Raji (cell line): Measurements from ENCODE around the gene MPHOSPH9.

Experiments
- POLR2A ChIP-seq: IDR thresholded peaks from 2 replicates; pipeline ENCODE4 v1.6.1; 2011; ENCODE audit warnings: low read depth, low read length, control low read depth; ENCODE audit not compliant: insufficient read depth

Gene MPHOSPH9, protein sequence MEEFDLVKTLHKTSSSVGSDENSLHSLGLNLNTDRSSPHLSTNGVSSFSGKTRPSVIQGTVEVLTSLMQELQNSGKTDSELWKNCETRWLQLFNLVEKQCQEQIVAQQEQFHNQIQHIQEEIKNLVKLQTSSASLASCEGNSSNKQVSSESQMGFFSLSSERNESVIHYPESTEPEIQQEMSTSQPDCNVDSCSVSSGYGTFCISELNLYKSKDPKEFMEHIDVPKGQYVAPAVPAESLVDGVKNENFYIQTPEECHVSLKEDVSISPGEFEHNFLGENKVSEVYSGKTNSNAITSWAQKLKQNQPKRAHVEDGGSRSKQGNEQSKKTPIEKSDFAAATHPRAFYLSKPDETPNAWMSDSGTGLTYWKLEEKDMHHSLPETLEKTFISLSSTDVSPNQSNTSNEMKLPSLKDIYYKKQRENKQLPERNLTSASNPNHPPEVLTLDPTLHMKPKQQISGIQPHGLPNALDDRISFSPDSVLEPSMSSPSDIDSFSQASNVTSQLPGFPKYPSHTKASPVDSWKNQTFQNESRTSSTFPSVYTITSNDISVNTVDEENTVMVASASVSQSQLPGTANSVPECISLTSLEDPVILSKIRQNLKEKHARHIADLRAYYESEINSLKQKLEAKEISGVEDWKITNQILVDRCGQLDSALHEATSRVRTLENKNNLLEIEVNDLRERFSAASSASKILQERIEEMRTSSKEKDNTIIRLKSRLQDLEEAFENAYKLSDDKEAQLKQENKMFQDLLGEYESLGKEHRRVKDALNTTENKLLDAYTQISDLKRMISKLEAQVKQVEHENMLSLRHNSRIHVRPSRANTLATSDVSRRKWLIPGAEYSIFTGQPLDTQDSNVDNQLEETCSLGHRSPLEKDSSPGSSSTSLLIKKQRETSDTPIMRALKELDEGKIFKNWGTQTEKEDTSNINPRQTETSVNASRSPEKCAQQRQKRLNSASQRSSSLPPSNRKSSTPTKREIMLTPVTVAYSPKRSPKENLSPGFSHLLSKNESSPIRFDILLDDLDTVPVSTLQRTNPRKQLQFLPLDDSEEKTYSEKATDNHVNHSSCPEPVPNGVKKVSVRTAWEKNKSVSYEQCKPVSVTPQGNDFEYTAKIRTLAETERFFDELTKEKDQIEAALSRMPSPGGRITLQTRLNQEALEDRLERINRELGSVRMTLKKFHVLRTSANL

DNA sequence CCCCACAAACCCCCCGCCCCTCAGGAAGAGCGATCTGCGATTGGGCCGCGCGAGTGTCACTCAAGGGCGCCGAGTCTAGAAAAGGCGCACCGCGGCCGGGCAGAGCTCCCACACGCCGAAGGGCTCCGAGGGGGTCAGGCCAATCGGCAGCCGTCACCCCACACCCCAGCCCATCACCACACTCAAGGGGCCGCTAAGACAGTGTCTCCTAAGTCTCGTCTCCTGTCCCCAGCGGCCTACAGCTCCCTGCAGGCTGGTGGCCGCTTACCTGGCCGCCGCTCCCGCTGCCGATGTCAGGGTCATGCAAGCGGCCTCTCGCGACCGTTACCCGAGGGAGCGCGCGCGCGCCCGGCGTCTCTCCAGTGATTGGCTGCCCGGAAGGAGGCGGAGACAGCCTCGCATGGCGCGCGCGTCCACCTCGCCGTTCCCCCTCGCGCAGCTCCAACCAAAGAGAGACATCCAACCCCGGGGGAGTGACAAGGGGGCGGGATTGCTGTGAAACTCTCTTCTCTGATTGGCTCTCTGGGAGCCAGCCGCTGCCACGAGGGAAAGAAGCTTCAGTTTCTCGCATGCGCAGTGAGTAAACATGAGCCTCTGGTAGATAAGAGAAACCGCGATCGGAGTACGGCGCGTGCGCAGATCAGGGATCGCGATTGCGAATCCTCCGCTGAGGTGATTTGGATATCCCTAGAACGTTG lies at the start of gene MPHOSPH9, which contains the start of gene MTRFR:
MPHOSPH9 (minus strand) TSS at position 335 of the 698 bp plus-strand sequence. CDS start 2,777 bp downstream, outside the sequence.
MTRFR (plus strand) TSS at position 630 of the 698 bp plus-strand sequence. CDS start 20,239 bp downstream, outside the sequence.
- TF ChIP-seq POLR2A: peak; percentile 99

DNA sequence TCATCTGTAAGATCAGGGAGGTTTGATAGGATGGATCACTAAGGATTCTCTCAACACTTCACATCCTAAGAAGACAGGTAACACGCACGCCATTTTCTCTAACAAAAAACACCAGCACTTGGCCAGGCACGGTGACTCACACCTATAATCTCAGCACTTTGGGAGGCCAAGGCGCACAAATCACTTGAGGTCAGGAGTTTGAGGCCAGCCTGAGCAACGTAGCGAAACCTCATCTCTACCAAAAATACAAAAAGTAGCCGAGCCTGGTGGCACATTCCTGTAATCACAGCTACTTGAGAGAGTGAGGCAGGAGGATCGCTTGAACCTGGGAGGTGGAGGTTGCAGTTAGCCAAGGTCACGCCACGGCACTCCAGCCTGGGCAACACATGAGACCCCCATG lies 49.2 kb upstream of the MPHOSPH9 start:
- TF ChIP-seq POLR2A: no peak

DNA sequence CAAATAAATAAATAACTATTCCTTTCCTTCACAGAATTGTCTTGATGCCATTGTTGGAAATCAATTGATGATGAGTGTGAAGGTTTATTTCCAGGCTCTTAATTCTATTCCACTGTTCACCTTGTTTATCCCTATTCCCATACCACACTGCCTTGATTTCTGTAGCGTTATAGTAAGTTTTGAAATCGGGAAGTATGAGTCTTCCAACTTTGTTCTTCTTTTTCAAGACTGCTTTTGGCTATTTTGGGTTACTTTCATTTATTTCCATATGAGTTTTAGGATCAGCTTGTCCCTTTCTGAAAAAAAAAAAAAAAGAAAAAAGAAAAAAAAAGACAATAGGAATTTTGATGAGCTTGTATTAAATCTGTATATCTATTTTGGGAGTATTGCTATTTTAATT lies 48.0 kb upstream of the MPHOSPH9 start:
- TF ChIP-seq POLR2A: no peak

DNA sequence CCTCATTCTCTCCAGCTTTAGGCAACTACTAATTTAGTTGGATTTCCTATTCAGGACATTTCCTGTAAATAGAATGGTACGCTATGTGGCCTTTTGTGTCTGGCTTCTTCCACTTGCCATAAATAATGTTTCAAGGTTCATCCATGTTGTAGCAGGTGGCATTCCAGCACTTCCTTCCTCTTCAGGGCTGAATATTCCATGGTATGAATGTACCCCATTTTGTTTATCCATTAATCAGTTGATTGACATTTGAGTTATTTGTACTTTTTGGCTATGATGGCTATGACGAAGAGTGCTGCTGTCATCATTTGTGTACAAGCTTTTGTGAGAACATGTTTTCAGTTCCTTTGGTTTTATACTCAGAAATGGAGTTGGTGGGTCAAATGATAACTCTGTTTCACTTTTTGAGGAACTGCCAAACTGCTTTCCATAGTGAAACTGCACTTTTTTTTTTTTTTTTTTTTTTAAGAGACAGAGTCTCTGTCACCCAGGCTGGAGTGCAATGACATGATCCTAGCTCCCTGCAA lies 45.2 kb upstream of the MPHOSPH9 start:
- TF ChIP-seq POLR2A: no peak

DNA sequence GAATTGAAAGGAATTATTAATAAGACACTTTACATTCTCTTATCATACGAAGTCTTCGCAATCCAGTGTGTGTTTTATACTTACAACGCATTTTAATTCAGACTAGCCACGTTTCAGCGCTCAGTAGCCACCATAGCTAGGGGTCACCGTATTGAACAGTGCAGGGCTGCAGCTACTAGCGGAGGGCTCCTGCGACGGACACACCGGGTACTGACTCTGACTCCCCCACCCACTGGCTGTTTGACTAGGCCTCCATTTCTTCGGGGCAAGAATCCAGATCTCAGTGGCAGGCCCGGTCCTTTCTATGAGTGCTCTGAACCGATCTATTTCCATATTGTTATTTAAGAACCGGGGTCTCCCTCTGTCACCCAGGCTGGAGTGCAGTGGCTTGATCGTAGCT lies 40.2 kb upstream of the MPHOSPH9 start:
- TF ChIP-seq POLR2A: no peak

DNA sequence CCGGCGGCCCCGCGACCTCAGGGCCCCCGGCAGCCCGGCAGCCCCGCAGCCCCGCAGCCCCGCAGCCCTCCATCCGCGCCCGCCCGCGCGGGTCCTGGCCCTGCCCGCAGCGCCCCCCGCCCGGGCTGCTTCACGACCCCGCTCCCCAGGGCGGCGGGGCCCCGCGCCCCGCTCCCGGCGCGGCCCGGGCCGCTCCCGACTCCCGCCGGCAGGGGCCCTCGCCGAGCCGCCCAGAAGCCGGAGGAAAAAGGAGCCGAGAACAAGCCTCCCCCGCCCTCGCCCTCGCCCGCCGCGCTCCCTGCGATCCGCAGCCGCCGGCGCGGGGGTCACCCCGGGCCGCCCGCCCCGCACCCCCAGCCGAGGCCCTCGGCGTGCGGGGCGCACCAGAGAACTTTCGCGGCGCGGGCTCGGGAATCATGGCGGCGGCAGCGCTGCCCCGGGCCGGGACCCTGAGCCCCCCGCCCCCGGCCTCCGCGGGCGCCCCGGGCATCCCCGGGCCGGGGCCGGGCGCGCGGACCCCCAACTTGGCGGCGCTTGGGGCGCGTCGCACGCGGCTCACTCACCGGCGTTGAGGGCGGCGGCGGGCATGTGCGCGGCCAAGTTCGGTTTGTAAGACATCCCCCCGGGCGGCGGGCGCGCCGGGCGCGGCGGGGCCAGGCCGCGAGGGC lies 38.2 kb upstream of the MPHOSPH9 start:
- TF ChIP-seq POLR2A: no peak

DNA sequence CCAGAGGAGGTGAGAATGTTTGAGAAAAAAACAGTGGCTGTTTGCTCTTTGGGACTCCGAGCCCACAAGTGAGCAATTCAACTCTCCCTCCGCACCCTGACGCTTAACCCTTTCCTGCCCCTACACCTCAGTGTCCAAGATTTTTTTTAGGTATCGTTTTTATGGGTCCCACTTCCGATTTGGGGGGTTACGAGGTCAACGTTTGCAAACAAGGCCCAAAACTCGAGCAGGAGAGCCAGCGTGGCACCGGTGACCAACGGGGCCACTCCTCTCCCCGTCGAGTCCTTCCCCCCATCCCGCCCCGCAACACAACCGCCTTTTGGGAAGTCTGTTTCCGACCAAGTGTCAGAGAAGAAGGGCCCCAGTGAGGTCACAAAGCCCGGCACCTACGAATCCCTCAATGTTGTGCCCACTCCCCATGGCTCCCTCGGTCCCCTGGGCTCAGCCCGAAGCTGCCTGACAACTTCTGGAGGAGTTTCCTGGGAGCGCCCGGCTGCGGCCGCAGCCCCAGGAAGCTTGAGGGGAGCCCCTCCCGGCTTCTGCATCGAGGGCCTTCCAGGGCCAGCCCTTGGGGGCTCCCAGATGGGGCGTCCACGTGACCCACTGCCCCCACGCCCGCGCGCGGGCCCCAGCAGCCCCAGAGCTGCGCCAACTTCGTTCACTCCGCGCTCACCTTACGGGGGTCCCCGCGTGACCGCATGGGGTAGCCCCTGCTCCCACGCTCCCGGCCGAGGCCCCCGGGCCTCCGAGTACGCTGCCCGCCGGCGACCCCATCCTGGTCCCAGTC lies 37.5 kb upstream of the MPHOSPH9 start:
- no peak for TF ChIP-seq POLR2A

DNA sequence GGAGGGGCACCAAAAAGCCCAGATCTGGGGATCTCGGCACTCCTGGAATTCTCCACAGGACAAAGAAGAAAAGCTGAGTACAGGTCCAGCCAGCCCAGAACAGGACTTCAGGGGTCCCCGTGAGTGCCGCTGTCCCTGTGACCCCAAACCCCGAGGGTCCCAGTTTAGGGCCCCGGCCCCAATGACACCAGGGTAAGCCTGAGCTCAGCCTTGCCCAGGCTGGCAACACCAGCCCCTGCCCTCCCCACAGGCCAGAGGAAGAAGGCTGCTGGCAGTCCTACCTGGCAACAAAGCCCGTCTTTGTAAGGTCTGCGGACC lies 36.9 kb upstream of the MPHOSPH9 start:
- no peak for TF ChIP-seq POLR2A

DNA sequence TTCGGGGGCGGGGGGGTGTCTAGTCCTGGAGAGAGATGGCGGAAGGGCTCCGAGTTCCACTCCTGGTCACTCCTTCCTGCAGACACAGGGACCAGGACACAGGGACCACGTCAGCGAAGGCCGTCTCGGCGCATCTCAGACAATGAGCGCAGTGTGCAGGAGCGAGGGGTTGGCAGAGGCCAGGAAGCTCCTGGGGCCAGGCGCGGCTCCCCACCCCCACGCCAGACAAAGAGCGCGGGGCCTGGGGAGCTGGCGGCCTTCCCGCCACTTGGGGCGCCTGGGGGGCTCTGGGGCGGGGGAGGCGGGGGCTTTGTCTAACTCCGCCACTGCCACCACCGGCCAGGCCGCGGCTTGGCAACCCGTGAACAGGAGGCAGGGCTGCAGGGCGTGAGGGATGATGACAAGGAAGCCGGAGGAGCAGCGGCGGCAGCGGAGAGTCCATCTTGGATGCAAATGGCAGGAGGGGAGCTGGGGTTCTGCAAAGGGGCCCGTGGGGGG lies 36.5 kb upstream of the MPHOSPH9 start:
- no peak for TF ChIP-seq POLR2A

DNA sequence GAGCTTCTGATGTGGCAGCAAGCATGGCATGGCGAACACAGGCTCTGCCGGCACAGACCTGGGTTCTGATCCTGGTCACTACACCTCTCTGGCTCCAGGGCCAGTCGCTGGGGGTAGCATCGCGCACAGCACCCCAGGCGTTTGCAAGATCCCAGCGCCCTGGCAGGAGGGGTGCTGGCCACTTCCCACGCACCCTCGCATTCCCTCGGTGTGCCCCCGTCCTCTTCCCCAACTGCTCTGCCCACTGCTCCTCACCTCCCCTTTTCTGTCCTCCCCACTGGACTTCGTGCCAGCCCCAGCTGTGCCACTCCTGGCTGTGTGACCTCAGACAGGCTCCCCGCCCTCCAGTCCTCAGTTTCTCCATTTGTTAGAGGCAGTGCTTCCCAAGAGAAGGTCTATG lies 35.9 kb upstream of the MPHOSPH9 start:
- TF ChIP-seq POLR2A: no peak

DNA sequence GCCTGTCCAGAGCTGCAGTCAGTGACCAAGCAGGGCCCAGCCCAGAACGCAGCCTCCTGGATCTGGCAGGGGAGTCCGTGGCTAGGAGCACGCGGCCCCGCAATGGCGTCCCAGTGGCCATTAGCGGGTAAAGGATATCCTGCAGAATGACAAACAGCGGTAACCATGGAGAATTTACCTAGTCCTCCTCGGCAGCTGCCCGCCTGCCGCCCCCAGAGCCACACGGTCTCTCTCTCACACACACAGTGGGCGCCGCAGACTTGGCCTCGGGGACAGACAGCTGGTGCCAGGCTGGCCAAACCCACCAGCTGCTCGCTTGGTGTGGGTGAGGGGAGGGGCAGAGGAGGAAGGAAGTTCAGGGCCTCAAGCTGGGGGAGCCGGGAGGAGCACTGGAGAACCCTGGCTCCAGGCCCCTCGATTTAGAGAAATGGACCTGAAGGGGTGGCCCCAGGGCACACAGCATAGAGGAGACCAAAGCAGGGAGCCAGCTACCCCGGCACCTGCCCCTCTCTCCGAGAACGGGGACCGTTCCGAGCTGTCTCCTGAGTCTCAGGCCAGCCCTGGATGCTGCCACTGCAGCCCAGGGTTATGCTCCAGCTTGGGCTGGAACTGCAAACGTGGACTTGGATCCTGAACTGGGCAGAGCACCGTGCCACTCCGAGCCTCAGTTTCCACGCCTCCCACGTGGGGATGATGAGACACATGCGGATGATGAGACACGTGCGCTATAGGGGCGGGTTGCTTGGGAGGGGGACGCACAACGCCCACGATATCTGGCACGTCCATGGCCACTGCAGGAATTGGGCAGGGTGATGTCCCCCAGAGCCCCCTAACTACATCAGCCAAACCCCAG lies 35.3 kb upstream of the MPHOSPH9 start:
- TF ChIP-seq POLR2A: no peak

DNA sequence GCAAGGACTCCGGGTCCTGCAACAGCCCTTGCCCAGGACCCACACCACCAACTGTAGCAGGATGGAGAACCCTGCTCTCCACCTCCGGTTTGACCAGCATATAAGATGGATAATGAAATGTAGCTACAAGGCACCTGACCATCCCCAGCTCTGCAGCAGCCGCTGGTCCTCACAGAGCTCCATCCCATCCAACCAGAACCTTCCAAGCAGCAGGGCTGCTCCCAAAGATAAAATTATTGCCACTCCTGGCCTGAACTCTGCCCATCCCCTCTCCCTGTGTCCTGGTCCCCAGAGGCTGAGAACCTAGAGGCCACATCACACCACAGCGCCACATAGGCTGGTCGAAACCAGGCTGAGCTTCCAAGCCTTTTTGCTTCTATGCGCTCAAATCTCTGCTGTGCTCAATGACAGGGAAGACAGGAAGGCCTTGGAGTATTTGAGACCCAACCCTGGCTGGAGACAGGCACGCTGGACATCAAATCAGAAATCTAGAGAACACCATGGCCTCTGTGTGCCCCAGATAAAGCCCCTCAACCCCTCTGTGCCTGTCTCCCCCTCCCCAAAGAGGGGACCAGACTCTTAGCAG lies 34.5 kb upstream of the MPHOSPH9 start:
- TF ChIP-seq POLR2A: no peak
